HUES6 (cell line): ENCODE measurements around the gene BAIAP3.
"Not testable (repeated sequence)": the region's sequence is repeated elsewhere in the genome, so short reads cannot be mapped to it uniquely, and the experiment has no call there.

ENCODE experiments used
- H3K27ac ChIP-seq: 2 replicates; pipeline ENCODE4 v1.7.0; 2013; ENCODE audit warnings: low read depth, mild to moderate bottlenecking, low read length, inconsistent platforms
- H3K27me3 ChIP-seq: 2 replicates; pipeline ENCODE4 v1.6.1; 2013; ENCODE audit warnings: low read length; ENCODE audit not compliant: control insufficient read depth, insufficient read depth
- H3K36me3 ChIP-seq: 2 replicates; pipeline ENCODE4 v1.6.1; 2013; ENCODE audit warnings: low read length; ENCODE audit not compliant: control insufficient read depth, insufficient read depth
- H3K4me1 ChIP-seq: 2 replicates; pipeline ENCODE4 v1.6.1; 2013; ENCODE audit warnings: low read length; ENCODE audit not compliant: control insufficient read depth, insufficient read depth
- H3K4me3 ChIP-seq: 2 replicates; pipeline ENCODE4 v1.5.1; 2013; ENCODE audit warnings: low read depth, low read length
- H3K9ac ChIP-seq: one replicate; pipeline ENCODE4 v1.6.1; 2013; ENCODE audit warnings: mild to moderate bottlenecking, low read length
- H3K9me3 ChIP-seq: 2 replicates; pipeline ENCODE4 v1.6.1; 2013; ENCODE audit warnings: low read depth, low read length; ENCODE audit not compliant: control insufficient read depth, insufficient read depth

The BAIAP3 gene

DNA sequence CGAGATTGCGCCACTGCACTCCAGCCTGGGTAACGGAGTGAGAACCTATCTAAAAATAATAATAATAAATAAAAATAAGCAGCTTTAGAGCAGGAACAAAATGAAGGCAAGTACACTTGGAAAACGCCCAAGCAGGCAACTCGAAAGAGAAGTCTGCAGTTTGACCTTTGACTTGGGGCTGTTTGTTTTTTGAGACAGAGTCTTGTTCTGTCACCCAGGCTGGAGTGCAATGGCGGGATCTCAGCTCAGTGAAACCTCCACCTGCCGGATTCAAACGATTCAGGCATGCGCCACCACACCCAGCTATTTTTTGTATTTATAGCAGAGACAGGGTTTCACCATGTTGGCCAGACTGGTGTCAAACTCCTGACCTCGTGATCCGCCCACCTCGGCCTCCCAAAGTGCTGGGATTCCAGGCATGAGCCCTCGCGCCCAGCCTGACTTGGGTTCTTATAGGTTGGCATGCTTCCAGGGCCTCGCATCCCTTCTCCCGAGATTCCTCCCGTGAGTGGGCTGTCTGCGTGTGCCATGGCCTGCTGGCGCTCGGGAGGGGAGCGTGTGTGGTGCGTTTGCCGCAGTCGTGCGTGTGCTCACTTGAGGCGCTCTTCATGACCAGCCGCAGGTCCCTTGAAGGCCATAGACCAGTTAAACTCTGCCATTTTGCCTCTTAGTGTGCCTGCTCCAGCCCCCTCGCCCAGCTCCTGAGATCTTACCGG lies 42.4 kb upstream of the BAIAP3 start:
- Histone ChIP-seq H3K9ac (no peak overlapping the region), H3K9me3 (no peaks in the 10 kb centered on the region), H3K27me3 (peaks cover 56% of the 10 kb centered on the region), H3K4me3 (no peak overlapping the region), H3K36me3 (no peaks in the 10 kb centered on the region), H3K27ac (no peak overlapping the region), H3K4me1 (peaks cover 30% of the 10 kb centered on the region)

DNA sequence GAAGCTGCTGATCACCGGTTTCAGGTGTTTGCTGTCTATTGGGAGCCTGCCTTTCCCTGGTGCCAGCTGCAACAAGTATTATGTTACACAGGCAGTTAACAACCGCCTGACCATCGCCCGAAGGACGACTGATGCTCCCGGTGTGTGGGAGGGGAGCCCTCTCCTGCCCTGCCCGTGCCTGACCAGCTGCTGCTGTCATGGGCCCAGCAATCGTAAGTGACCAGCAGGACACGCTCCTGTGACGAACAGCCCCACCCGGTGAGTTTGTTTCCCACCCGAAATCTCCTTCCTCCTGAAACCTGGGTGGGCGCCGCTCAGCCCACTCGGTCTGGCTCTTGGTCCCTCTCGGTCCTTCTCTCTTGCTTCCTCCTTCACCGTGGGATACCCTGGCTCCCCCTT lies 41.9 kb upstream of the BAIAP3 start:
- H3K4me1 ChIP-seq = peaks cover 30% of the 10 kb centered on the region
- no peaks in the 10 kb centered on the region for H3K36me3 ChIP-seq
- H3K27me3 ChIP-seq = peaks cover 50% of the 10 kb centered on the region
- H3K4me3 ChIP-seq = no peak overlapping the region
- H3K27ac ChIP-seq = no peak overlapping the region
- no peaks in the 10 kb centered on the region for H3K9me3 ChIP-seq
- H3K9ac ChIP-seq = no peak overlapping the region

DNA sequence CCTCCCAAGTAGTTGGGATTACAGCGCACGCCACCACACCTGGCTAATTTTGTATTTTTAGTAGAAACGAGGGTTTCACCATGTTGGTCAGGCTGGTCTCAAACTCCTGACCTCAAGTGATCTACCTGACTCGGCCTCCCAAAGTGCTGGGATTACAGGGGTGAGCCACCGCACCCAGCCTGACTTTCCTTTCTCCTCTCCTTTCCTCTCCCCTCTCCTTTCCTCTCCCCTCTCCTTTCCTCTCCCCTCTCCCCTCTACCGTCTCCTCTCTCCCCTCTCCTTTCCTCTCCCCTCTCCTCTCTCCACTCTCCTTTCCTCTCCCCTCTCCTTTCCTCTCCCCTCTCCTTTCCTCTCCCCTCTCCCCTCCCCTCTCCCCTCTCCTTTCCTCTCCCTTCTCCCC lies 41.2 kb upstream of the BAIAP3 start:
- peaks cover 48% of the 10 kb centered on the region for H3K27me3 ChIP-seq
- not testable (repeated sequence) for H3K9me3 ChIP-seq, H3K9ac ChIP-seq

DNA sequence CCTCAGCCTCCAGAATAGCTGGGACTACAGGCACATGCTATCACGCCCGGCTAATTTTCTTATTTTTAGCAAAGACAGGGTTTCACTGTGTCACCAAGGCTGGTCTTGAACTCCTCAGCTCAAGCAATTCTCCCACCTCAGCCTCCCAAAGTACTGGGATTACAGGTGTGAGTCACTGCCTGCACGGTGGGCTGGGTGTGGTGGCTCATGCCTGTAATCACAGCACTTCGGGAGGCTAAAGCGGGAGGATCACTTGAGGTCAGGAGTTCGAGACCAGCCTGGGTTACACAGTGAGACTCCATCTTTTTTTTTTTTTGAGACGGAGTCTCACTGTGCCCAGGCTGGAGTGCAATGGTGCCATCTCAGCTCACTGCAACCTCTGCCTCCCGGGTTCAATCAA lies 40.6 kb upstream of the BAIAP3 start:
- Histone ChIP-seq H3K27me3 (peaks cover 44% of the 10 kb centered on the region), H3K4me1 (peaks cover 30% of the 10 kb centered on the region)
- not testable (repeated sequence) for H3K9ac ChIP-seq, H3K27ac ChIP-seq, H3K4me3 ChIP-seq, H3K9me3 ChIP-seq, H3K36me3 ChIP-seq

More for the DNA sequence above, 41.2 kb upstream of the BAIAP3 start:
- H3K36me3 ChIP-seq, H3K27ac ChIP-seq, H3K4me3 ChIP-seq: not testable (repeated sequence)
- H3K4me1 ChIP-seq = peaks cover 30% of the 10 kb centered on the region

DNA sequence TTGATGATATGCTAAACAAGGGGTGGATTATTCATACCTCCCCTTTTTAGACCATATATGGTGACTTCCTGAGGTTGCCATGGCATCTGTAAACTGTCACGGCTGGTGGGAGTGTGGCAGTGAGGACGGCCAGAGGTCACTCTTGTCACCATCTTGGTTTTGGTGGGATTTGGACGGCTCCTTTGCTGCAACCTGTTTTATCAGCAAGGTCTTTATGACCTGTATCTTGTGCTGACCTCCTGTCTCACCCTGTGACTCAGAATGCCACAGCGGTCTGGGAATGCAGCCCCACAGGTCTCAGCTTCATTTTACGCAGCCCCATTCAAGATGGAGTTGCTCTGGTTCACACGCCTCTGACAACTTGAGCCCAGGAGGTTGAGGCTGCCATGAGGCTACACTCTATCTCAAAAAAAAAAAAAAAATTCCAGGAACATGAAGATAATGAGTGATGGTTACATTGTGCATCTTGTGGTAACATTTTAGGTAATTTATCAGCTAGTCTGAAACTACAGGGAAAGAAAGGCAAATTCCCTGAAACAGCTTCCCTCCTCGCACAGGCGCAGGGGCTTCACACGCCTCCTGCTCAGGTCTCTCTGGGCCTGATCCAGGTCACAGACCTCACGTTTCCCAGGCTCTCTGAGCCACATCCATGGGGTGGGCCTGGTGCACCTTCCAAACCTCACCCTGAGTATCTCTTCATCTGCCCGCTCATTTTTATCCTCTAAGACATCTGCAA lies 39.4 kb upstream of the BAIAP3 start:
- no peak overlapping the region for H3K9ac ChIP-seq
- H3K4me1 ChIP-seq = peaks cover 19% of the 10 kb centered on the region
- H3K27ac ChIP-seq = no peak overlapping the region
- H3K9me3 ChIP-seq = no peaks in the 10 kb centered on the region
- H3K27me3 ChIP-seq = peaks cover 34% of the 10 kb centered on the region
- no peaks in the 10 kb centered on the region for H3K36me3 ChIP-seq
- no peak overlapping the region for H3K4me3 ChIP-seq

DNA sequence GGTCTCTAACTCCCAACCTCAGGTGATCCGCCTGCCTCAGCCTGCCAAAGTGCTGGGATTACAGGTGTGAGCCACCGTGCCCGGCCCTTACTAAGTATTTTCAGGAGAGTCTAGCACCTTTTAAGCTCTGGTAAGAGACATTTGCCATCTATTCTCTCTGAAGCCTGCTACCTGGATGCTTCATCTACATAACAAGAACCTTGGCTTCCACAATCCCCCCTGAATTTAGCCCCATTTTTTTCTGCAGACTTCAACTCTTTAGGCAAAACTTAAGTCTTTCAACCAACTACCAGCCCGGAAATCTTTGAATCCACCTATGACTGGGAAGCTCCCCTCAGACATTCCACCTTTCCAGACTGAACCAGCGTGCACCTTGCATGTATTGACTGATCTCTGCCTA lies 38.0 kb upstream of the BAIAP3 start:
- H3K27me3 ChIP-seq = peaks cover 25% of the 10 kb centered on the region
- no peak overlapping the region for H3K27ac ChIP-seq
- no peak overlapping the region for H3K9ac ChIP-seq
- no peak overlapping the region for H3K4me3 ChIP-seq
- no peaks in the 10 kb centered on the region for H3K9me3 ChIP-seq
- H3K36me3 ChIP-seq = no peaks in the 10 kb centered on the region
- peaks cover 11% of the 10 kb centered on the region; the same call in 1 of the 2 replicates for H3K4me1 ChIP-seq

DNA sequence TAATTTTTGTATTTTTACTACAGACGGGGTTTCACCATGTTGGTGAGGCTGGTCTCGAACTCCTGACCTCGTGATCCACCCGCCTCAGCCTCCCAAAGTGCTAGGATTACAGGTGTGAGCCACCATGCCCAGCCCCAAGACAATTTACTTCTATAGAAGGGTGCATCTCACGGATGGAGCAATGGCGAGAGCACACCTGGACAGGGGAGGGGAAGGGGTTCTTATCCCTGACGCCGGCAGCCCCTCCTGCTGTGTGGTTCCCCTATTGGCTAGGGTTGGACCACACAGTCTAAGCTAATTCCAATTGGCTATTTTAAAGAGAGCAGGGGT lies 36.8 kb upstream of the BAIAP3 start:
- H3K9me3 ChIP-seq = not testable (repeated sequence)
- H3K4me1 ChIP-seq = peaks cover 18% of the 10 kb centered on the region; the same call in 1 of the 2 replicates

DNA sequence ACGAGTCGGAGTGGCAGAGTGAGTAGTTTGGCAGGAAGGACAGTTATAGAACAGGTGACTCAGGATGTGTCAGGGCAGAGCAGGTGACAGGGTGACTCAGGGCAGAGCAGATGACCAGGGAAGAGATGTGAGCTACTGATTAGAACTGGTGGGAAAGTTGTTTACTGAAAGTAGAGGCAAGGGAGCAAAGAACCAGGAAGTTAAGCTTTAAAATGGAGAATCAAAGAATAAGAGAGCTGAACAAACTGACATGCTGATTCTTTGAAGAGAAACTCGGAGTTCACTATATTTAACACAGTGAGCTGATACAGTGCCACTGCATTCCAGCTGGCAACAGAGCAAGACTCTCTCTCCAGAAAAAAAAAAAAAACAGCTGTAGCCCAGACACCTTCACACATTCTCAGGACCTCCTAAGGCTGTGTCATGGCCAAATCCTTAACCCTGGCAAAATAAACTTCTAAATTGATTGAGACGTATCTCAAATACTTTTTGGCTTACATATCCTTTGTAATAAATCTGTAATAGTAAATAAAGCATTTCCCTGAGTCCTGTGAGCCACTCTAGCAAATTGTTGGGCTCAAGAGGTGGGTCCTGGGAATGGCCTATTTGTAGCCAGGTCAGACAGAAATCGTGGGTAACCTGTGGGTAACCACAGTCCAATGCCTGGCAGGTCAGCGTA lies 36.3 kb upstream of the BAIAP3 start:
- no peak overlapping the region for H3K27ac ChIP-seq
- H3K4me1 ChIP-seq = peaks cover 17% of the 10 kb centered on the region; the same call in 1 of the 2 replicates
- H3K36me3 ChIP-seq = no peaks in the 10 kb centered on the region
- no peaks in the 10 kb centered on the region for H3K9me3 ChIP-seq
- H3K27me3 ChIP-seq = peaks cover 8% of the 10 kb centered on the region; the same call in 1 of the 2 replicates
- no peak overlapping the region for H3K9ac ChIP-seq
- no peak overlapping the region for H3K4me3 ChIP-seq

More for the DNA sequence above, 36.8 kb upstream of the BAIAP3 start:
- peaks cover 13% of the 10 kb centered on the region for H3K27me3 ChIP-seq
- not testable (repeated sequence) for H3K27ac ChIP-seq, H3K9ac ChIP-seq, H3K4me3 ChIP-seq, H3K36me3 ChIP-seq

DNA sequence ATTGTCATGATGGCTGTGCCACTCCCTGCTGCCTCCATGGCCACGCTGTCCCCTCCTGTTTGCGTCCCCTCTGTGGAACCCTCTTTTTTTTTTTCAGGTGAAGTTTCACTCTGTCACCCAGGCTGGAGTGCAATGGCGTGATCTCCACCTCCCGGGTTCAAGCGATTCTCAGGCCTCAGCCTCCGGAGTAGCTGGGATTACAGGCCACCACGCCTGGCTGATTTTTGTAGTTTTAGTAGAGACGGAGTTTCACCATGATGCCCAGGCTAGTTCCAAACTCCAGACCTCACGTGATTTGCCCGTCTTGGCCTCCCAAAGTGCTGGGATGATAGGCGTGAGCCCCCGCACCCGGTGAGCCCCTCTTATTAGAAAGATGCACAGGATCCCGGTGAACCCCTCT lies 35.0 kb upstream of the BAIAP3 start:
- Histone ChIP-seq H3K4me3 (no peak overlapping the region), H3K9me3 (no peaks in the 10 kb centered on the region), H3K9ac (no peak overlapping the region), H3K36me3 (no peaks in the 10 kb centered on the region), H3K27ac (no peak overlapping the region), H3K27me3 (peaks cover 7% of the 10 kb centered on the region; the same call in 1 of the 2 replicates), H3K4me1 (peaks cover 17% of the 10 kb centered on the region; the same call in 1 of the 2 replicates)

DNA sequence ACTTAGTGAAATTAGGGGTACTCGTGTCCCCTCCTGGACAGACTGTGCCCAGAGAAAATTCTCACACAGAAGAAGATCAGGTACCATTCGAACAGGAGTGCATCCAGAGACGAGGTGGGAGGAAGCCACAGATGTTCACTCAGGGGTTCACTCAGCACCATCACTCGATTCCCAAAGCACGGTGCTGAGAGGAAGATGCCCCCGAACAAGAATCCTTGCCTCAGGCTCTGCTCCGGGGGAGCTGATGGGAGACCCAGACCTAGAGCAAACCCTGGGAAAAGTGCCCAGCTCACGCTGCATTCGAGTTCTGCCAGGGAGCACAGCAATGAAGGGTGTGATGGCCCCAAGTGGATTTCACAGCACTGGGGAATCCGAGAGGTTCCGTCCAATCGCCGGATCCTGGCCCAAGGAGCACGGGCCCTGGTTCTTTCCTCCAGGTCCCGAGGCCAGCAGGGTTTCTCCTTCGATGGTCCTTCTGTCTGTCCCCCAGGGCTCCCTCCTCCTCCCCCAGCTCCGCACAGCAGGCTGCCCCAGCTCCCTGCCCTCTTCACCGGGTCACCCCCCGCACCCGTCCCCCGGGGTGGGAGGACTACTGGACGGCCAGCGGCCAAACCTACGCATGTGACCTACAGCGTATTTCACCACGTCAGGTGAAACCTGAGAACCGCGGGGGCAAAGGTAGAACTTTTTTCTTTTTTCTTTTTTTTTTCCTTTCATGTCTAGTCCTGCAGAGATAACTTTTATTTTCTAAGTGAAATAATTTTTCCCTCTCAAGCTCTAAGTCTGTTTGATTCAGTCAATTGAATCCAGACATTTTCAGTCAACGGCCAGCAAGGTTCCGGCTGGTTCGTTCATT lies 34.2 kb upstream of the BAIAP3 start:
- Histone ChIP-seq H3K9ac (no peak overlapping the region), H3K27me3 (peaks cover 7% of the 10 kb centered on the region; the same call in 1 of the 2 replicates)

More for the DNA sequence above, 34.2 kb upstream of the BAIAP3 start:
- Histone ChIP-seq H3K9me3 (no peaks in the 10 kb centered on the region), H3K4me3 (no peak overlapping the region), H3K4me1 (peaks cover 24% of the 10 kb centered on the region; the same call in 1 of the 2 replicates), H3K36me3 (no peaks in the 10 kb centered on the region), H3K27ac (no peak overlapping the region)
